ENCODE measurements around the gene SSC4D.
A peak's percentile ranks its signal among the peaks of the same experiment; 100 is the strongest.

SSC4D gene

GRCh38 chr7:76423666-76424412, 14.3 kb upstream of the SSC4D start:
- TF ChIP-seq TAF1 (IDR thresholded peaks at IDR 0.05; ENCODE audit: borderline replicate concordance, insufficient read depth, low read length), result no peak
- TF ChIP-seq REST (IDR thresholded peaks at IDR 0.05; ENCODE audit: insufficient read depth in 1 of 2, low read depth in 2 of 2, low read length in 2 of 2), result peak; percentile 16 to 67; a peak in 2 of 4 replicates

GRCh38 chr7:76412249-76412648, 2.8 kb upstream of the SSC4D start:
- TF ChIP-seq SIN3A (IDR thresholded peaks at IDR 0.05; ENCODE audit: borderline replicate concordance, insufficient read depth, low read length), result no peak
- TF ChIP-seq FOXP2 (optimal IDR thresholded peaks at IDR 0.05; ENCODE audit: borderline replicate concordance, extremely low read depth, extremely low read length, insufficient read depth), result no peak
- TF ChIP-seq POLR2AphosphoS5 (IDR thresholded peaks at IDR 0.05; ENCODE audit: low read depth, low read length), result no peak
- TF ChIP-seq REST (IDR thresholded peaks at IDR 0.05; ENCODE audit: insufficient read depth in 1 of 2, low read depth in 2 of 2, low read length in 2 of 2), result no peak
- no peak for TF ChIP-seq TAF1 (IDR thresholded peaks at IDR 0.05; ENCODE audit: borderline replicate concordance, insufficient read depth, low read length)

GRCh38 chr7:76411626-76412025, 2.1 kb upstream of the SSC4D start:
- no peak for TF ChIP-seq POLR2AphosphoS5 (IDR thresholded peaks at IDR 0.05; ENCODE audit: low read depth, low read length)

GRCh38 chr7:76408121-76408560, 1.4 kb downstream of the SSC4D start:
- TF ChIP-seq REST (IDR thresholded peaks at IDR 0.05; ENCODE audit: insufficient read depth in 1 of 2, low read depth in 2 of 2, low read length in 2 of 2) (no peak), FOXP2 (optimal IDR thresholded peaks at IDR 0.05; ENCODE audit: borderline replicate concordance, extremely low read depth, extremely low read length, insufficient read depth) (no peak), TAF1 (IDR thresholded peaks at IDR 0.05; ENCODE audit: borderline replicate concordance, insufficient read depth, low read length) (no peak), SIN3A (IDR thresholded peaks at IDR 0.05; ENCODE audit: borderline replicate concordance, insufficient read depth, low read length) (no peak), POLR2AphosphoS5 (IDR thresholded peaks at IDR 0.05; ENCODE audit: low read depth, low read length) (no peak)

- TF ChIP-seq FOXP2 (optimal IDR thresholded peaks at IDR 0.05; ENCODE audit: borderline replicate concordance, extremely low read depth, extremely low read length, insufficient read depth) (no peak), SIN3A (IDR thresholded peaks at IDR 0.05; ENCODE audit: borderline replicate concordance, insufficient read depth, low read length) (no peak), POLR2AphosphoS5 (IDR thresholded peaks at IDR 0.05; ENCODE audit: low read depth, low read length) (no peak), REST (IDR thresholded peaks at IDR 0.05; ENCODE audit: insufficient read depth in 1 of 2, low read depth in 2 of 2, low read length in 2 of 2) (no peak), TAF1 (IDR thresholded peaks at IDR 0.05; ENCODE audit: borderline replicate concordance, insufficient read depth, low read length) (no peak)
These were observed 1.8 kb downstream of the SSC4D start for GRCh38 chr7:76407718-76408117.
